ENCODE results near the gene RUFY1.

RUFY1 gene

DNA sequence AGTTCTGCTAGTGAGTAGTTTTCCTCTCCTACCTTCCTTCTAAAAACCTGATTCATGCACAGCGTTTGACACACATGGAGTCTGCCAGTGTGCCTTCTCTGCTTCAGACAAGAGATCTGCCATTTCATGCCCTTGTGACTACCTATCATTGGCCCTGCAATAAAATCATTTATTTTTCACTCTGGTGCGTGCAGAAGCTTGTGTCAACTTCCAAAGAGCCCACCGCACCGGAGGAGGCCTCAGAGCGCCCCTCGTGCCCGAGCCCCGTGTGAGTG, 59.4 kb downstream of the RUFY1 start:
- H3K27me3 ChIP-seq = no peaks in the 10 kb centered on the region
- TF ChIP-seq CTCF (IDR thresholded peaks at IDR 0.05) = no peak
- H3K4me1 ChIP-seq = peaks cover 0 to 52% (median 10%) of the 10 kb centered on the region in 4 donors
- peak overlapping the region; percentile 15 to 33 for H3K27ac ChIP-seq
- no peak overlapping the region for H3K4me3 ChIP-seq
- DNase-seq = no peak
- H3K36me3 ChIP-seq = peaks cover 57 to 99% (median 88%) of the 10 kb centered on the region in 3 donors
- intact Hi-C loops (cut with DNase I; ENCODE audit: low total_unique reads) = no loop called here
- no peaks in the 10 kb centered on the region for H3K9me3 ChIP-seq

GRCh38 chr5:179610109-179610902, 60.0 kb downstream of the RUFY1 start:
- Histone ChIP-seq H3K36me3 (peaks cover 62 to 99% (median 88%) of the 10 kb centered on the region in 3 donors), H3K4me3 (no peak overlapping the region)

GRCh38 chr5:179610903-179611265, 60.5 kb downstream of the RUFY1 start:
- Histone ChIP-seq H3K27me3 (no peaks in the 10 kb centered on the region), H3K4me3 (no peak overlapping the region), H3K36me3 (peaks cover 65 to 99% (median 88%) of the 10 kb centered on the region in 3 donors), H3K9me3 (no peaks in the 10 kb centered on the region), H3K27ac (peak overlapping the region in 1 of 2 donors; percentile 33), H3K4me1 (peaks cover 0 to 63% (median 11%) of the 10 kb centered on the region in 4 donors)
- no peak for DNase-seq
- no peak for TF ChIP-seq CTCF (IDR thresholded peaks at IDR 0.05)
- intact Hi-C loops (cut with DNase I; ENCODE audit: low total_unique reads) = no loop called here

More at GRCh38 chr5:179610109-179610902, 60.0 kb downstream of the RUFY1 start:
- peaks cover 0 to 58% (median 11%) of the 10 kb centered on the region in 4 donors for H3K4me1 ChIP-seq
- intact Hi-C loops (cut with DNase I; ENCODE audit: low total_unique reads) = no loop called here
- peak overlapping the region; percentile 15 to 33 for H3K27ac ChIP-seq
- TF ChIP-seq CTCF (IDR thresholded peaks at IDR 0.05) = no peak
- H3K9me3 ChIP-seq = no peaks in the 10 kb centered on the region
- peak in 1 of 2 donors; percentile 68 for DNase-seq
- no peaks in the 10 kb centered on the region for H3K27me3 ChIP-seq

DNA sequence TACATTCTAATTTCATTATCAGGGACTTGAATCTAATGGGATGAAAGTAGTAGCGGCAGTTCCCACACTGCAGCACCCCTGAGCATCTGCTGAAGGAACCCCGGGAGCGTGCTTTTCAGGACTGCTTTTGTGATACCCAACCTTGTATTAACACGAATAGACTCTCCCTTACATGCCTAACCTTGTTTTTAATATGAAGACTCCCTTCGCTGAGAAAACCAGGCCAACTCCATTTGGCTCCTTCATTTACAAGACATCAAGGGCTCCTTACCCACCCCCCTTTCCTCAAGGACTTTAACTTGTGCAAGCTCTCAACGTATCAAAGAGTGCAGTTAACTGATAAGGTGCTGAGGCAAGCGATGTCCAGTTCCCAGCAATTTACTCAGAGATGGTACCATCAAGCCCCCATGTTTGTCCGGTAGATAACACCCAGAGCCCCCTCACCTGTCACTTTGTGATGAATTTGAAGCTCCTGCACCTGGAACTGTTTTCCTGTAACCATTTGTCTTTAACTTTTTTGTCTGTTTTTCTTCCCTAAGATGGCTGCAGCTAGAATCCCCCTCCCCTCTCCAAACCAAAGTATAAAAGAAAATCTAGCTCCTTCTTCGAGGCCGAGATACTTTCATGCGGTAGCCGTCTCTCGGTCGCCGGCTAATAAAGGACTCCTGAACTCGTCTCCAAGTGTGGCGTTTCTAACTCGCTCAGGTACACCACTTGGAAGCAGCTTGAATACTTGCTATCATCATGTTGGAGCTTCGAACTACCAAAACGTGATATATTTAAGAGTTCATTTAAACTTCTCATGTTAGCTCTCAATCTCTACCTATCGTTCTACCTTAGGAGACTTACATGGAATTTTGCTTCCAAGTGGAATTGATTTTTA, 62.5 kb downstream of the RUFY1 start:
- no peaks in the 10 kb centered on the region for H3K27me3 ChIP-seq
- H3K4me3 ChIP-seq = no peak overlapping the region
- intact Hi-C loops (cut with DNase I; ENCODE audit: low total_unique reads) = no loop called here
- no peaks in the 10 kb centered on the region for H3K9me3 ChIP-seq
- no peak for TF ChIP-seq CTCF (IDR thresholded peaks at IDR 0.05)
- H3K4me1 ChIP-seq = peaks cover 0 to 79% (median 17%) of the 10 kb centered on the region in 4 donors
- peak in 1 of 2 donors; percentile 32 for DNase-seq
- H3K27ac ChIP-seq = no peak overlapping the region
- H3K36me3 ChIP-seq = peaks cover 73 to 99% (median 91%) of the 10 kb centered on the region in 3 donors

DNA sequence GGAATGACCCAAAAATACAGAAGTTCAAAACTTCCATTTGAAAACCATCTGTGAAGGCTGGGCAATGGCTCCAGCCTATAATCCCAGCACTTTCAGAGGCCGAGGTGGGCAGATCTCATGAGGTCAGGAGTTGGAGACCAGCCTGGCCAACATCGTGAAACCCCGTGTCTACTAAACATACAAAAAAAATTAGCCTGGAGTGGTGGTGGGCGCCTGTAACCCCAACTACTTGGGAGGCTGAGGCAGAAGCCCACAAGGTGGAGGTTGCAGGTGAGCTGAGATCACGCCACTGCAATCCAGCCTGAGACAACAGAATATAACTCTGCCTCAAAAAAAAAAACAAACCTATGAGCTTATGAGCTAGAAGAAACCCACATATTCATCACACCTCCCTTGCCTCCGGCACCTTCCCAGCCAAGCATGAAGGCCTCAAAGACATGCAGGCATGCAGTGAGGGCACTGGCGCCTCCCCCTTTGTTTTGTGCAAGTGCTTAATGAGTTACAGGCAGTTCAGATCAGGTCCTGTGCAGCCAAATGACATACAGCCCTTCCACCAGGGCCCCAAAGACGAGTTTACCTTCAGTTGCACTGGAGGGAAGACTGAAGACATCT, 63.2 kb downstream of the RUFY1 start:
- TF ChIP-seq CTCF (IDR thresholded peaks at IDR 0.05) = no peak
- DNase-seq = peak in 1 of 2 donors; percentile 55
- peaks cover 0 to 82% (median 24%) of the 10 kb centered on the region in 4 donors for H3K4me1 ChIP-seq
- H3K9me3 ChIP-seq = no peaks in the 10 kb centered on the region
- H3K27ac ChIP-seq = no peak overlapping the region
- H3K36me3 ChIP-seq = peaks cover 81 to 99% (median 99%) of the 10 kb centered on the region in 3 donors
- intact Hi-C loops (cut with DNase I; ENCODE audit: low total_unique reads) = no loop called here
- H3K27me3 ChIP-seq = no peaks in the 10 kb centered on the region
- H3K4me3 ChIP-seq = no peak overlapping the region
